HG02610 (cell line): ENCODE measurements around the gene NPM1.

Source experiments
- ATAC-seq: cut with Tn5 transposase; IDR thresholded peaks from one replicate; pipeline ENCODE4 v1.9.1; 2021; ENCODE audit warnings: mild to moderate bottlenecking, moderate library complexity; ENCODE audit not compliant: unreplicated experiment

NPM1 gene

GRCh38 chr5:171447226-171447625, 59.6 kb downstream of the NPM1 start:
- no peak for ATAC-seq

GRCh38 chr5:171449426-171449825, 61.8 kb downstream of the NPM1 start:
- no peak for ATAC-seq

- ATAC-seq: no peak
Observed at GRCh38 chr5:171450423-171451331, 63.0 kb downstream of the NPM1 start.

- ATAC-seq: no peak
Observed at GRCh38 chr5:171451421-171451820, 63.8 kb downstream of the NPM1 start.

GRCh38 chr5:171453056-171453725, 65.5 kb downstream of the NPM1 start:
- ATAC-seq: no peak

GRCh38 chr5:171453988-171454387, 66.3 kb downstream of the NPM1 start:
- no peak for ATAC-seq

GRCh38 chr5:171454549-171454948, 66.9 kb downstream of the NPM1 start:
- no peak for ATAC-seq

GRCh38 chr5:171455522-171455921, 67.9 kb downstream of the NPM1 start:
- no peak for ATAC-seq

GRCh38 chr5:171457208-171457981, 69.7 kb downstream of the NPM1 start:
- ATAC-seq: no peak

- ATAC-seq: no peak
Observed at GRCh38 chr5:171459839-171460238, 72.2 kb downstream of the NPM1 start.
